ENCODE measurements around the gene CYSLTR2. TPM values are rescaled to one million over a fixed set of nuclear protein-coding genes. Genes with fewer than 3 reads are reported as not detected.

Gene CYSLTR2
- polyA plus RNA-seq, 1 donor (not counting 4 experiments of a cell fraction or from before 2014, with no cell fraction given), result not detected

- H3K9me3 ChIP-seq (ENCODE audit: control insufficient read depth, low read depth, low read length), result peaks cover 1% of the 10 kb centered on the region
- FAIRE-seq (no peak), DNase-seq (ENCODE audit: low read depth, low spot score) (no peak)
- no peak overlapping the region for H3K4me2 ChIP-seq (ENCODE audit: control insufficient read depth, extremely low read depth, insufficient read depth, low read depth, low read length)
- no peak overlapping the region for H3K27ac ChIP-seq (ENCODE audit: control insufficient read depth, insufficient read depth, low read length)
- no peaks in the 10 kb centered on the region for H3K4me1 ChIP-seq (ENCODE audit: control insufficient read depth, extremely low read depth, insufficient read depth, low read length)
- H3K9ac ChIP-seq (ENCODE audit: control insufficient read depth, extremely low read depth, insufficient read depth, low read length), result no peak overlapping the region
- TF ChIP-seq EZH2 (IDR thresholded peaks at IDR 0.05; ENCODE audit: low read length) (no peak), CTCF (optimal IDR thresholded peaks at IDR 0.05 in 1 of 3, IDR thresholded peaks at IDR 0.05 in 1 of 3, conservative IDR thresholded peaks at IDR 0.05 in 1 of 3; ENCODE audit: extremely low read depth in 1 of 3, insufficient read depth in 2 of 3, low read length in 3 of 3) (no peak)
- H2AFZ ChIP-seq (ENCODE audit: control insufficient read depth, low read length), result no peak overlapping the region
- no peak overlapping the region for H3K4me3 ChIP-seq (ENCODE audit: control insufficient read depth in 2 of 3, extremely low read depth in 1 of 3, insufficient read depth in 2 of 3, low read depth in 1 of 3, low read length in 3 of 3)
- no peaks in the 10 kb centered on the region for H3K9me1 ChIP-seq (ENCODE audit: control insufficient read depth, extremely low read depth, insufficient read depth, low read length)
- no peaks in the 10 kb centered on the region for H3K36me3 ChIP-seq (ENCODE audit: control insufficient read depth in 2 of 2, extremely low read depth in 1 of 2, insufficient read depth in 2 of 2, low read length in 2 of 2)
- no peaks in the 10 kb centered on the region for H4K20me1 ChIP-seq (ENCODE audit: control insufficient read depth, extremely low read depth, insufficient read depth, low read length)
- no peaks in the 10 kb centered on the region for H3K27me3 ChIP-seq (ENCODE audit: control insufficient read depth, extremely low read depth, insufficient read depth, low read length)
- dilution Hi-C loops (cut with MboI; ENCODE audit: extremely low pct_ligation_motif_present, low sequenced_read_pairs), result no loop called here
- no peaks in the 10 kb centered on the region for H3K79me2 ChIP-seq (ENCODE audit: control insufficient read depth, insufficient read depth, low read length)
Observed at GRCh38 chr13:48624016-48624415, 29.7 kb upstream of the CYSLTR2 start.

GRCh38 chr13:48624858-48625257 lies 28.9 kb upstream of the CYSLTR2 start:
- Histone ChIP-seq H4K20me1 (ENCODE audit: control insufficient read depth, extremely low read depth, insufficient read depth, low read length) (no peaks in the 10 kb centered on the region), H3K4me1 (ENCODE audit: control insufficient read depth, extremely low read depth, insufficient read depth, low read length) (no peaks in the 10 kb centered on the region), H3K9me3 (ENCODE audit: control insufficient read depth, low read depth, low read length) (no peaks in the 10 kb centered on the region), H3K79me2 (ENCODE audit: control insufficient read depth, insufficient read depth, low read length) (no peaks in the 10 kb centered on the region), H3K27me3 (ENCODE audit: control insufficient read depth, extremely low read depth, insufficient read depth, low read length) (no peaks in the 10 kb centered on the region), H3K27ac (ENCODE audit: control insufficient read depth, insufficient read depth, low read length) (no peak overlapping the region), H3K9me1 (ENCODE audit: control insufficient read depth, extremely low read depth, insufficient read depth, low read length) (no peaks in the 10 kb centered on the region), H3K9ac (ENCODE audit: control insufficient read depth, extremely low read depth, insufficient read depth, low read length) (no peak overlapping the region), H3K36me3 (ENCODE audit: control insufficient read depth in 2 of 2, extremely low read depth in 1 of 2, insufficient read depth in 2 of 2, low read length in 2 of 2) (no peaks in the 10 kb centered on the region), H3K4me3 (ENCODE audit: control insufficient read depth in 2 of 3, extremely low read depth in 1 of 3, insufficient read depth in 2 of 3, low read depth in 1 of 3, low read length in 3 of 3) (no peak overlapping the region), H3K4me2 (ENCODE audit: control insufficient read depth, extremely low read depth, insufficient read depth, low read depth, low read length) (no peak overlapping the region), H2AFZ (ENCODE audit: control insufficient read depth, low read length) (no peak overlapping the region)
- no peak for FAIRE-seq
- no peak for TF ChIP-seq CTCF (optimal IDR thresholded peaks at IDR 0.05 in 1 of 3, IDR thresholded peaks at IDR 0.05 in 1 of 3, conservative IDR thresholded peaks at IDR 0.05 in 1 of 3; ENCODE audit: extremely low read depth in 1 of 3, insufficient read depth in 2 of 3, low read length in 3 of 3)
- no peak for TF ChIP-seq EZH2 (IDR thresholded peaks at IDR 0.05; ENCODE audit: low read length)
- dilution Hi-C loops (cut with MboI; ENCODE audit: extremely low pct_ligation_motif_present, low sequenced_read_pairs), result no loop called here
- DNase-seq (ENCODE audit: low read depth, low spot score), result no peak
